Measurements from ENCODE around the gene SHH.

SHH gene

GRCh38 chr7:155762036-155762435, 50.2 kb downstream of the SHH start:
- no peak for DNase-seq

GRCh38 chr7:155761162-155761561, 51.1 kb downstream of the SHH start:
- peak; percentile 58 for DNase-seq

GRCh38 chr7:155759740-155760430, 52.4 kb downstream of the SHH start:
- no peak for DNase-seq

GRCh38 chr7:155758348-155758747, 53.9 kb downstream of the SHH start:
- DNase-seq = no peak

GRCh38 chr7:155756322-155756721, 55.9 kb downstream of the SHH start:
- DNase-seq = no peak

GRCh38 chr7:155755026-155755425, 57.2 kb downstream of the SHH start:
- DNase-seq = peak; percentile 24

GRCh38 chr7:155754165-155754564, 58.1 kb downstream of the SHH start:
- DNase-seq = no peak

GRCh38 chr7:155753446-155753965, 58.8 kb downstream of the SHH start:
- DNase-seq = no peak

GRCh38 chr7:155752756-155753445, 59.4 kb downstream of the SHH start:
- no peak for DNase-seq

- no peak for DNase-seq
These were observed 60.9 kb downstream of the SHH start for GRCh38 chr7:155751409-155751808.

- no peak for DNase-seq
These were observed 61.8 kb downstream of the SHH start for GRCh38 chr7:155750255-155751125.
